ENCODE data around the gene KCNK5.

The KCNK5 gene

DNA sequence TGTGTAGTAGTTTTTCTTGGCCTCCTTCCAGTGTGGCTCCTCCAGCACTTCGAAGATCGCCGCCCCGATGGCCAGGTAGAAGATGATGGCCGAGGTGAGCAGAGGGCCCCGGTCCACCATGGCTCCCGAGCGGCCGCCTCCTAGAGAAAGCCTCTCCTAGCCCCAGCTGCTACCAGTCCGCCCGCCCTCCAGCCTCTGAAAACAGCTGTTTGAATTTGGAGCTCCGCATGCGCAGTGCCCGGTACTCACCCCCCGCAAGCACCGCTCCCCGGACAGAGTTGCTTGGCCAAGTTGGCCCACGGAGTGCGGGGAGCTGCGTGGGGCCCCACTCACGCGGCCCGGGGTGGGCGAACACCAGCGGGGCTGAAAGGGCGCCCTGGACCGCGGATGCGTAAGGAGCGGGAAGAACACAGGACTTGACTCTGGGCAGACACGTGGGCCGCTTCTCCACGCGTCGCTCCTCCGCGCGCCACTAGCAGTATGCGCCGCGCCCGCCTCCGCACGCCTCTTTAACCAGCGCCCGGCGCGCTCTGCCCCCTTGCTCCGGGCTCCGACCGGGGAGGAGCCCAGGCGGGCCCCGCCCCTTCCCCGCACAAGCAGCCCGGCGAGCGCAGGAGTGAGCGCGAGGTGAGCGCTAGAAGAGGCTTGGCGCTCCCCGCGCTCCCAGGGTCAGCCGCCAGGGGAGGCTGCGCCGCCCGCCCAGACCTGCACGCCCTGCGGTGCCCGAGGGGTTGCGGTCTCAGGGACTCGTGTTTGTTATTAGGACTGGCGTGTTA is at the start of gene KCNK5:
Gene KCNK5 (minus strand): TSS at position 484 of the 776 bp plus-strand sequence. CDS start 364 bp downstream, at position 120.
- Histone ChIP-seq H3K27ac (no peak within 1 kb of the TSS), H3K4me1 (ENCODE audit: low read depth, poor library complexity, severe bottlenecking) (no peaks in the 10 kb centered on the region), H2AFZ (ENCODE audit: low read depth) (no peak within 1 kb of the TSS), H3K79me2 (ENCODE audit: insufficient read depth, low read depth) (no peaks in the 10 kb centered on the region), H3K27me3 (ENCODE audit: insufficient read depth, low read depth) (no peaks in the 10 kb centered on the region), H3K4me2 (no peak within 1 kb of the TSS), H3K36me3 (ENCODE audit: insufficient read depth) (no peaks in the 10 kb centered on the region), H4K20me1 (ENCODE audit: insufficient read depth) (no peaks in the 10 kb centered on the region), H3K9ac (no peak within 1 kb of the TSS), H3K4me3 (IDR thresholded peaks at IDR 0.05; ENCODE audit: insufficient read depth, low read depth, low read length) (no peak within 1 kb of the TSS)
- TF ChIP-seq CTCF (conservative IDR thresholded peaks at IDR 0.05; ENCODE audit: low read depth, low read length): no peak

DNA sequence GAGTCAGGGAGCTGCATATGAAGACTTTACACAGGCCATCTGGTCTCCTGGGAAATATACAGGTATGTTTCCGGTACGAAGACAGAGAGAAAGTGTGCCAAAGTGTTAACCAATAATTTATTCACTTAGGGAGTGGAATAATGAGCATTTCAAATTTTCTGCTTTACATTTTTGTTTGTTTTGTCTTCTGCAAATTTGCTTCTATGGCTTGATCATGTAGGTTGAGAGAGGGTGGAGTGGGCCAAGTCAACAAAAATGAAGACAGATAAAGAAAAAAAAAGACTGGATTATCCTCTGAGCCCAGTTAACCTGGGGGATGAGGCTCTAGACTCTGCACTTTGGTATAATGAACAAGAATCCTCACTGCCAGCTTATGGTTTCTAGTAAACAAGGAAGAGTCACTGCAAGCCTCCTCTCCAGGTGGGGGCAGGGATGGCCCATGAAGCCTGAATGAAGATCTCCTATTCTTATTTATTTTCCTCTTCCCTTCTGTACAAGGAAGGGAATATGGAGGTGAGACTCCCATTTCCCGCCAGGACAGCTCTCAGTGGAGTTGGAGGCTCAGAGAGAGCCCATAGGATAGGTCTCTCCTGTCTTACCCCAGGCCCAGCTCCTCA is 47.2 kb upstream of the KCNK5 start:
- H3K79me2 ChIP-seq (ENCODE audit: insufficient read depth, low read depth): no peaks in the 10 kb centered on the region
- no peak for TF ChIP-seq CTCF (conservative IDR thresholded peaks at IDR 0.05; ENCODE audit: low read depth, low read length)

DNA sequence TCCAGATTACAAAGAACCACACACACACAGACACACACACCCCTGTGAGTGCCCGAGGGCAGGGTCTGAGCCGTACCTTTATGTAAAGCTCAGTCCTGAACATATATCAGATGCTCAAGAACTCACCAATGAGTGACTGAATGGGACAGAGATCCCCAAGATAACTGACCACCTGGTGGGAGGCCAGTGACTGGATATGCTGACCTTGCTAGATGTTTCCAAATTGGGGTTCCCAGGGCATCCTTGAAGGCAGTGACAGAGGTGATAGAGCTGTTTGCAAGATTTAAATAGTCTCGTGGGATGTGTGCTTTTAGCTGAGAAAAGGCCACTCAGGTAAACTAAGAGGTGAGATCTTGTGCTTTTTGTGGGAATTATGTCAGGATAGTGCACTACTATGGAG is 45.6 kb upstream of the KCNK5 start:
- no peak overlapping the region for H2AFZ ChIP-seq (ENCODE audit: low read depth)
- no peaks in the 10 kb centered on the region for H3K79me2 ChIP-seq (ENCODE audit: insufficient read depth, low read depth)
- no peaks in the 10 kb centered on the region for H4K20me1 ChIP-seq (ENCODE audit: insufficient read depth)
- no peak for TF ChIP-seq CTCF (conservative IDR thresholded peaks at IDR 0.05; ENCODE audit: low read depth, low read length)
- no peaks in the 10 kb centered on the region for H3K4me1 ChIP-seq (ENCODE audit: low read depth, poor library complexity, severe bottlenecking)
- H3K4me3 ChIP-seq (IDR thresholded peaks at IDR 0.05; ENCODE audit: insufficient read depth, low read depth, low read length): no peak overlapping the region
- H3K9ac ChIP-seq: no peak overlapping the region
- H3K36me3 ChIP-seq (ENCODE audit: insufficient read depth): no peaks in the 10 kb centered on the region
- no peaks in the 10 kb centered on the region for H3K27me3 ChIP-seq (ENCODE audit: insufficient read depth, low read depth)
- no peak overlapping the region for H3K27ac ChIP-seq
- H3K4me2 ChIP-seq: no peak overlapping the region

More for the DNA sequence above, 47.2 kb upstream of the KCNK5 start:
- Histone ChIP-seq H3K4me3 (IDR thresholded peaks at IDR 0.05; ENCODE audit: insufficient read depth, low read depth, low read length) (no peak overlapping the region), H3K27me3 (ENCODE audit: insufficient read depth, low read depth) (no peaks in the 10 kb centered on the region), H3K4me2 (no peak overlapping the region), H3K36me3 (ENCODE audit: insufficient read depth) (no peaks in the 10 kb centered on the region), H3K9ac (no peak overlapping the region), H2AFZ (ENCODE audit: low read depth) (no peak overlapping the region), H3K27ac (no peak overlapping the region), H4K20me1 (ENCODE audit: insufficient read depth) (no peaks in the 10 kb centered on the region), H3K4me1 (ENCODE audit: low read depth, poor library complexity, severe bottlenecking) (no peaks in the 10 kb centered on the region)

DNA sequence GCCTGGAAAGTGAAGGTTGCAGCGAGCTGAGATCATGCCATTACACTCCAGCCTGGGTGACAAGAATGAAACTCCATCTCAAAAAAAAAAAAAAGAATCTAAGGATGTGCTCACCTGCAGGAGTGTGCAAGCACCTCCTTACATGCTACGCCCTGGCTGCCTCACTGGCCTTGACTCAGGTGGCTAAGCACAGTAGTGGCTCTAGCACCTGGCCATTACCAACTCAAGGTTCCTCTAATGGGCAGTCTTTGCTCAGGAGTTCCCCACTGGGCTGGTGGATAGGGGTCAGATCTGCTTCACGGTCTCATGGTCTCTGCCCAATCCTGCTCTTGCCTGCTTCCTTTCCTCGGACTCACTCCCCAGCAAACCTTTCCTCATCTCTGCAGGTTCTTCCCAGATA is 45.2 kb upstream of the KCNK5 start:
- no peak overlapping the region for H2AFZ ChIP-seq (ENCODE audit: low read depth)
- no peaks in the 10 kb centered on the region for H3K4me1 ChIP-seq (ENCODE audit: low read depth, poor library complexity, severe bottlenecking)
- no peaks in the 10 kb centered on the region for H4K20me1 ChIP-seq (ENCODE audit: insufficient read depth)
- H3K4me3 ChIP-seq (IDR thresholded peaks at IDR 0.05; ENCODE audit: insufficient read depth, low read depth, low read length): no peak overlapping the region
- no peaks in the 10 kb centered on the region for H3K79me2 ChIP-seq (ENCODE audit: insufficient read depth, low read depth)
- H3K9ac ChIP-seq: no peak overlapping the region
- H3K27ac ChIP-seq: no peak overlapping the region
- H3K4me2 ChIP-seq: no peak overlapping the region
- H3K27me3 ChIP-seq (ENCODE audit: insufficient read depth, low read depth): no peaks in the 10 kb centered on the region
- no peaks in the 10 kb centered on the region for H3K36me3 ChIP-seq (ENCODE audit: insufficient read depth)
- TF ChIP-seq CTCF (conservative IDR thresholded peaks at IDR 0.05; ENCODE audit: low read depth, low read length): no peak

Measured in KMS-11 (cell line).